PC-9 (cell line): Measurements from ENCODE around the gene UTP25. TPM values are rescaled to one million over a fixed set of nuclear protein-coding genes. Genes with fewer than 3 reads are reported as not detected.

Source experiments
- BruUV-seq: library from RNA; stranded (reverse); fragments of 400-500 nt; replicated peaks from 2 replicates; lab custom pipeline; 2021; lab: Mats Ljungman, UMichigan
- CTCF ChIA-PET: fragments of 300-600 bp; sonication (Branson Sonifier 250); formaldehyde crosslinking; loops from one replicate; lab custom pipeline; 2022; ENCODE audit warnings: antibody characterized with exemption; lab: Charles Lee
- POLR2A ChIA-PET: fragments of 300-600 bp; sonication (Branson Sonifier 250); formaldehyde crosslinking; loops from one replicate; lab custom pipeline; 2022; ENCODE audit warnings: antibody characterized with exemption; ENCODE audit not compliant: unreplicated experiment; lab: Charles Lee
- DNase-seq, 2 experiments: peaks; one replicate each; pipeline versions ENCODE4 v3.0.0 to v3.0.0-alpha.2; 2015 to 2022; ENCODE audit warnings: mixed read lengths in 1 of 2
- H2AFZ ChIP-seq: fragments of 200-600 bp; sonication (generic); 2 replicates; pipeline ENCODE4 v1.8.1; 2017; ENCODE audit warnings: antibody characterized with exemption
- H3F3A ChIP-seq: fragments of 200-600 bp; sonication (generic); 2 replicates; pipeline ENCODE4 v1.8.1; 2017; ENCODE audit warnings: antibody characterized with exemption, mild to moderate bottlenecking, low read depth; ENCODE audit not compliant: insufficient read depth
- H3K27ac ChIP-seq: fragments of 200-600 bp; sonication (generic); 2 replicates; pipeline ENCODE4 v1.6.1; 2016; ENCODE audit warnings: mixed run types
- H3K27me3 ChIP-seq: fragments of 200-600 bp; sonication (generic); 2 replicates; pipeline ENCODE4 v1.6.1; 2016; ENCODE audit warnings: low read depth, mixed run types; ENCODE audit not compliant: insufficient read depth
- H3K36me3 ChIP-seq: fragments of 200-600 bp; sonication (generic); 2 replicates; pipeline ENCODE4 v1.6.1; 2016; ENCODE audit warnings: low read depth, mixed run types
- H3K4me1 ChIP-seq: fragments of 200-600 bp; sonication (generic); replicated peaks from 2 replicates; pipeline ENCODE4 v1.6.1; 2016; ENCODE audit warnings: mixed run types; ENCODE audit not compliant: insufficient read depth
- H3K4me2 ChIP-seq: fragments of 200-600 bp; sonication (generic); 2 replicates; pipeline ENCODE4 v1.6.1; 2017; ENCODE audit warnings: mixed run types
- H3K4me3 ChIP-seq: fragments of 200-600 bp; sonication (generic); 2 replicates; pipeline ENCODE4 v1.6.1; 2016; ENCODE audit warnings: mixed run types
- H3K79me2 ChIP-seq: fragments of 200-600 bp; sonication (generic); 2 replicates; pipeline ENCODE4 v1.6.1; 2017; ENCODE audit warnings: low read depth, mixed run types
- H3K9me2 ChIP-seq: fragments of 200-600 bp; sonication (generic); 2 replicates; pipeline ENCODE4 v1.8.1; 2017; ENCODE audit warnings: mild to moderate bottlenecking; ENCODE audit not compliant: insufficient read depth
- H3K9me3 ChIP-seq: fragments of 200-600 bp; sonication (generic); 2 replicates; pipeline ENCODE4 v1.8.1; 2016; ENCODE audit warnings: low read depth; ENCODE audit not compliant: insufficient read depth
- H4K20me1 ChIP-seq: fragments of 200-600 bp; sonication (generic); 2 replicates; pipeline ENCODE4 v1.8.1; 2017; ENCODE audit not compliant: insufficient read depth
- CTCF ChIP-seq: fragments of 200-600 bp; sonication (generic); conservative IDR thresholded peaks from 2 replicates; pipeline ENCODE4 v1.6.1; 2017; ENCODE audit warnings: mixed run types, antibody characterized with exemption, mild to moderate bottlenecking, moderate library complexity
- EZH2 ChIP-seq: fragments of 200-600 bp; sonication (generic); IDR thresholded peaks from 2 replicates; pipeline ENCODE4 v1.8.0; 2017; ENCODE audit warnings: antibody characterized with exemption, low read depth
- intact Hi-C: fragments of 100-400 bp; cut with micrococcal nuclease; formaldehyde crosslinking; loops from one replicate; pipeline ENCODE4 v1.10.0; 2022; ENCODE audit not compliant: unreplicated experiment
- total RNA-seq: library from RNA; stranded (reverse); gene quantifications from 2 replicates; pipeline ENCODE4 v1.2.3, GENCODE V29; 2021

The UTP25 gene
- total RNA-seq, 1 experiment from 2014 or later = 9.3 TPM

- Histone ChIP-seq H3K27ac (no peak overlapping the region), H4K20me1 (no peaks in the 10 kb centered on the region), H3K4me1 (peaks cover 16% of the 10 kb centered on the region), H2AFZ (no peak overlapping the region; the same call in 1 of the 2 replicates), H3F3A (peaks cover 11% of the 10 kb centered on the region; the same call in 1 of the 2 replicates), H3K9me3 (peaks cover 4% of the 10 kb centered on the region; the same call in 1 of the 2 replicates), H3K36me3 (peaks cover 18% of the 10 kb centered on the region), H3K79me2 (peaks cover 19% of the 10 kb centered on the region), H3K9me2 (no peaks in the 10 kb centered on the region), H3K4me2 (no peak overlapping the region), H3K27me3 (no peaks in the 10 kb centered on the region), H3K4me3 (no peak overlapping the region)
- ChIA-PET CTCF (no interaction called here), POLR2A (no interaction called here)
- intact Hi-C loops = loop anchor here (2.0 kb wide), 2 partner anchors 41 to 133 kb away; partner anchors contain the start of genes LAMB3 and UTP25
- DNase-seq = no peak
- no TSS peak for BruUV-seq
- TF ChIP-seq CTCF (no peak), EZH2 (no peak)
These were observed 42.2 kb upstream of the UTP25 start for GRCh38 chr1:209785592-209785991.

GRCh38 chr1:209786146-209786545, 41.6 kb upstream of the UTP25 start:
- Histone ChIP-seq H3K36me3 (peaks cover 23% of the 10 kb centered on the region), H3K4me3 (no peak overlapping the region), H3K4me1 (peaks cover 14% of the 10 kb centered on the region), H3K9me2 (no peaks in the 10 kb centered on the region), H3K27me3 (no peaks in the 10 kb centered on the region), H4K20me1 (no peaks in the 10 kb centered on the region), H3K79me2 (peaks cover 19% of the 10 kb centered on the region), H3F3A (peaks cover 11% of the 10 kb centered on the region; the same call in 1 of the 2 replicates), H3K9me3 (peaks cover 4% of the 10 kb centered on the region; the same call in 1 of the 2 replicates), H3K4me2 (no peak overlapping the region), H2AFZ (no peak overlapping the region), H3K27ac (no peak overlapping the region)
- no peak for DNase-seq
- no TSS peak for BruUV-seq
- ChIA-PET POLR2A (no interaction called here), CTCF (no interaction called here)
- no peak for TF ChIP-seq EZH2
- TF ChIP-seq CTCF = no peak
- intact Hi-C loops = no loop called here

- TF ChIP-seq EZH2 (no peak), CTCF (no peak)
These were observed 40.2 kb upstream of the UTP25 start for GRCh38 chr1:209787551-209787950.

More at GRCh38 chr1:209787551-209787950, 40.2 kb upstream of the UTP25 start:
- Histone ChIP-seq H3K79me2 (peaks cover 17% of the 10 kb centered on the region), H2AFZ (no peak overlapping the region), H3K4me3 (no peak overlapping the region), H4K20me1 (no peaks in the 10 kb centered on the region), H3K36me3 (peaks cover 29% of the 10 kb centered on the region), H3K9me3 (peaks cover 4% of the 10 kb centered on the region; the same call in 1 of the 2 replicates), H3F3A (peaks cover 11% of the 10 kb centered on the region; the same call in 1 of the 2 replicates), H3K4me1 (peaks cover 14% of the 10 kb centered on the region), H3K27me3 (no peaks in the 10 kb centered on the region), H3K4me2 (no peak overlapping the region), H3K27ac (no peak overlapping the region), H3K9me2 (no peaks in the 10 kb centered on the region)
- no TSS peak for BruUV-seq
- peak; percentile 50 to 83 for DNase-seq
- intact Hi-C loops = no loop called here
- CTCF ChIA-PET = no interaction called here
- POLR2A ChIA-PET = interaction anchor here (0.5 to 0.6 kb wide), 2 partner anchors 18 to 24 kb away, joined by 3 to 8 read pairs; no protein-coding TSS in a partner anchor
